NCI-H1105 treated with DMSO at 0.1 percent for 48 hours (cell line): ENCODE data around the gene KCNQ4.
A peak's percentile ranks its signal among the peaks of the same experiment; 100 is the strongest.

Experiments used
- DNase-seq: peaks from one replicate; lab custom pipeline; 2025; lab: John Stamatoyannopoulos, UW

Gene KCNQ4

DNA sequence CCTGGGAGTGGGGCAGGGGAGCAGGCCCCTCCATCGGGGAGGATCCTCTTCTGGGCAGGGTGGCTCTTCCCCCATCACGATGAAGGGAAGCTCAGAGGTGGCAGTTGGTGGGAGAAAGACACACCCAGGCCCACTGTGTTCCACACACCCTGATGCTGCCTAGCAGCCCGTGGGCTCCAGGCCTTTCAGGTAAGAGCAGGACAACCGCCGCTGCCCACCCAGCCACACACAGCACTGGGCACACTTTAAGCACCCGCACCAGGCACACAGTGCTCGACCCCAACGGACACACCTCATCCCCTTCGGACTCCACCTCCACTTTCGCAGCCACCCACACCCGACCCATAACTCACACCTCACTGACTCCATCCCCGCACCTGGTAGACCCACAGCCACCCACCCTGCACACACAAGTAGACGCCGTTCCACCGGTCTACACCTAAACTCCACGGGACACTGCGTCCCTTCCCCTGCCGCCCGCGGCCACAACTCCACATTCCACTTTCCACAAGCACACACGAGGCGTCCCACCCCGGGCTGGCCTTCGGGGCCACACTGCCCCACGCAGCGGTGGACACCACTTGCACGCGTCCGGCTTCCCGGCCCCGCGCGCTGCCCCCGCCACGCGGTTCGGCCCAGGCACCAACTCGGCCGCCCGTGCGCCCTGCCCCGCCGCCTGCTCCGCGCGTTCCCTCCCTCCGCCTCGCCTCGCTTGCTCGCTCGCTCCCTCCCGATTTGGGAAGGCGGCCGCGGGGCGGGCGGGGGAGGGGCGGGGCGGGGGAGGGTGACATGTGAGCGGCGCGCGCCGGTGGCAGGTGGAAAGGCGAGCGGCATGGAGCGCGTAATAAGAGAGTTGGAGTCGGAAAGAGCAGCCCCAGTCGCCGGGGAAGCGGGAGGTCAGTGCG lies at the start of gene KCNQ4:
TSS of gene KCNQ4 (plus strand) at position 787 of the 905 bp plus-strand sequence. CDS start 307 bp downstream, outside the sequence.
- peak; percentile 22 for DNase-seq

DNA sequence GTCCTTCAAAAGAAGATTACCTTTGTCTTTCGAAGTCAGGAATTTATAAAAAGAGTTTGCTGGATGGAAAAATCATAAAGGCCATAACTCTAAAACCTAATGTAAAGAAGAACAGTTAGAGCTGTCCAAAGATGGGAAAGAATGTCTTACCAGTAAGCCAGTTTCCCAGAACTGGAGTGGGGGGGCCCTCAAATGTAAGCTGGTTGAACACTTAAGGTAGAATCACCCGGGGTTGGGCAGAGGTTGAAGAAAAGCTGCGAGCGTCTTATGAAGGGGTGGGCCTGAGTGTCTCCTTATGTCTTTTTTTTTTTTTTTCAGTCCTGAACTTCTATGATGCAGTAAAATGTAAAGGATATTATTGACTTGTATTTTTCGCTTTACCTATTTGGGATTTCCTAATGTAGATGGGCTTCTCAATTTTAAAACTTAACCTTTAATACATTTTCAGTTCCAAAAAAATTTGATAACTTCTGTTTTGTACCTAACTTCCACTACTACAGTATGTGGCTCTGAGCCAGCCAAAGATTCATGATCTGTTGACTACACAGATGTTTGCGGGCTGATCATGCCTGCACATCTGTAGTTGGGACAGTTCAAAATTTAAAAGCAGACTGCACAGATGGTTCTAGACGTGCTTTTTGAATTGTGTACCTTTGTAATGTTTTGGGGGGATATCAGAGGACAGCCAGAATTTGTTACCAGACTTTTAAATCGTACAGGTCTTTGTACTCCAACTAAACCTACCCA lies 48.5 kb upstream of the KCNQ4 start:
- DNase-seq, result no peak

DNA sequence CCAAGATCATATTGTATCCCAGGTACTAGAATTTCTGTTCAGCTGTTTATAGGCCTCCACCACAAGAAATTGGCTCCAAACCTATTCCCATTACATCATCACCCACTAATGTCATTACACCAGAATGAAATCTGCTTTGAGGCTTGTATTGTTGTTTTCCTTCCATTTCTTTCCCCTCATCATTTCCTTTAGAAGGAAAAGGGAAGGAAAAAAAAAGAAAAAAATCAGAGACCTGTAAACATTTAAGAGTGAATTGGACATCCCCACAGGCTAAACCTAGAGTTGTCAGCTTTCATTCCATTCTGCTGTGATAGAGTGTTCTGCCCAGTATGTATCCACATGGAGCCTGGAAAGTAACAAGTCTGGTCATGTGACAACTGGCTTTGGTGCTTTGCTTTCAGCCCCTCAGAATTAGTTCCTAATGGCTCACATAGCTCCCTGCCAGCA lies 47.5 kb upstream of the KCNQ4 start:
- DNase-seq, result no peak

DNA sequence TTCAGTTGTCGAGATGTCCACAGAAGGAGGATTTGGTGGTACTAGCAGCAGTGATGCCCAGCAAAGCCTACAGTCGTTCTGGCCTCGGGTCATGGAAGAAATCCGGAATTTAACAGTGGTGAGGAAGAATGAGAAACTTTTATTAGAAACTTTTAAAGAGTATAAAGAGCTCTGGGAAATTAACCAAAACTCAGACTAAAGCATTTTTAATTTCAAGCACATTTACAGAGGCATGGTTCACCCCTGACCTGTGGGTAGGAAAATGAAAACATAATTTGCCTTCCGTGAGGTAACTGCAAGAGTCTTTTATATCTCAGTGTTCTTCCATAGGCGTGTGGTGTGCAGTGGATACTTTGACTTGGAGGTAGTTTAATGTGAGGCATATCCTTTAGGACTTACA lies 44.8 kb upstream of the KCNQ4 start:
- DNase-seq, result no peak

DNA sequence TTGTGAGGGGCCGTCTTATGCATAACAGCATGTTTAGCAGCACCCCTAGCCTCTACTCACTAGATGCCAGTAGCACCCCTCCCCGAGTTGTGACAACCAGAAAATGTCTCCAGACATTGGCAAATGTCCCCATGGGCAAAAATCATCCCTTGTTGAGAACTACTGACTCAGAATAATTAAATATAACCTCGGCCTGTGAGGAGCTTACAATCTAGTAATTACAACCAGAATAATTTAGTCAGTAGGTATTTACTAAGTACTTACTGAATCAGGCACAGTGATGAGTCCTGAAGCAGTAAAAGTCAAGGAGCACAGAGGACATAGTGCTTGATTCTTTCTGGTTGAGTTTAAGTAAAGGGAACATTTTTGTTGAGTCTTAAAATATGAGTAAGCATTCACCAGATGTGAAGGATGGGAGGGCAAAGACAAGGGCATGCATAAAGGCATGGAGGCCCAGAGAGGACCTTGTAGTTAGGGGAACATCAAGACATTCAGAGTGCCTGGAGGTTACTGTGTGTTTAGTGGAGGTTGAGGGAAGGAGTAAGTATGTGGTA lies 44.1 kb upstream of the KCNQ4 start:
- DNase-seq, result no peak

DNA sequence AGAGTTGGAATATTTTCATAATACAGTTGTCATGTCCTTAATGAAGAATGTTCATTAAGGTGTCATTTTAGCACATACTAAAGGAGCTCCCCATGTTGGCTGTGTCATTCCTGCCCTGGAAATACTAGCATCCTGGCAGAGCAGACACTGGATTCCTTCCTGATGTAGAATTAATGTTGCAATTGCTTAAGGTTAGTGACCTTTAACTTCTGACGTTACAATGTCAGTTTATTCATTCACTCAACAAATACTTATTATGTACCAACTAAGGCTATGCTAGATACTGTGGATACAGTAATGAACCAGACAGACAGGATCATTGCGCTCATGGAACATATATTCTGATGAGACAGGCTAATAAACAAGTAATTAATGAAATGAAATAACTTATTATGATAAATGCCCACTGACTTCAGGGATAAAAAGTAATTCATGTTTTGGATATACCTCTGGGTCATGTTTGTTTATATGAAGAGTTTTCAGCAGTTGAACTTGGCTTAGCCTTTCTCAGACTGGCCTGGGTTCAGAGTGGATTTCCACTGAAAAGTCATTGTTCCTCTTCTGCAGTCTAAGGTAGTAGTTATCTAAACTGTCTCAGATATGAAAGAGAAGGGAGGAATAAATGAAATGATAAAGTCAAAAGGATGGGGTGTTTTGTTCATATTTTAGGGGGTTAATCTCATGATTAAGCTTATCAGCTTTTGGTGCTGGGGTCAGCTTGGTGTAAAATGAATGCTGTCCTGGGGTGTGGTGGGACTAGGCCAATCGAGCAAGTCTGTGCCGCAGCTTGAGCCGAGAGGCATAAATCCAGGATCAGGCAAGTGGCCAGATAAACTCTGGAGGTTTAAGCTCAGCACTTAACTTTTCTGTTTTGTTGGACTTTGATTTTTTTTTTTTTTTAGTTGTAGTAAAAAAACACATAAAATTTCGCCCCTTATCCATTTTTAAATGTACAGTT lies 43.3 kb upstream of the KCNQ4 start:
- DNase-seq, result no peak

DNA sequence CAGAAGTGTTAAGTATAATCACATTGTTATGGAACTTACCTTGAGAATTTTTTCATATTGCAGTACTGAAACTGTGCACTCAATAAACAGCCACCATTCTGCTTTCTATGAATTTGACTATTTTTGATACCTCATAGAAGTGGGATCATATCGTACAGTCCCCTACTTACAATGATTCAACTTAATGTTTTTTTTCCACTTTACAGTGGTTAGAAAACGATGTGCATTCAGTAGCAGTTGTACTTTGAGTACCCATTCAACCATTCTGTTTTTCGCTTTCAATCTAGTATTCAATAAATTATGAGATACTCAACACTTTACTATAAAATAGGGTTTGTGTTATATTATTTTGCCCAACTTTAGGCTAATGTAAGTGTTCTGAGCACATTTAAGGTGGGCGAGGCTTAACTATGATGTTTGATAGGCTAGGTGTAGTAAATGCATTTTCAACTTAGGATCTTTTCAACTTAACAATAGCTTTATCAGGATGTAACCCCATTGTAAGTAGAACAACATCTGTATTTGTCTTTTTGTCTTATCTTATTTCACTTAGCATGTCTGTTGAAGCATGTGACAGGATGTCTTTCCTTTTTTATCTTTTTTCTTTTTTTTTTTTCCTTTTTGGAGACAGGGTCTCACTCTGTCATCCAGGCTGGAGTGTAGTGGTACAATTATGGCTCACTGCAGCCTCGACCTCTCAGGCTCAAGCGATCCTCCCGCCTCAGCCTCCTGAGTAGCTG lies 42.4 kb upstream of the KCNQ4 start:
- no peak for DNase-seq

DNA sequence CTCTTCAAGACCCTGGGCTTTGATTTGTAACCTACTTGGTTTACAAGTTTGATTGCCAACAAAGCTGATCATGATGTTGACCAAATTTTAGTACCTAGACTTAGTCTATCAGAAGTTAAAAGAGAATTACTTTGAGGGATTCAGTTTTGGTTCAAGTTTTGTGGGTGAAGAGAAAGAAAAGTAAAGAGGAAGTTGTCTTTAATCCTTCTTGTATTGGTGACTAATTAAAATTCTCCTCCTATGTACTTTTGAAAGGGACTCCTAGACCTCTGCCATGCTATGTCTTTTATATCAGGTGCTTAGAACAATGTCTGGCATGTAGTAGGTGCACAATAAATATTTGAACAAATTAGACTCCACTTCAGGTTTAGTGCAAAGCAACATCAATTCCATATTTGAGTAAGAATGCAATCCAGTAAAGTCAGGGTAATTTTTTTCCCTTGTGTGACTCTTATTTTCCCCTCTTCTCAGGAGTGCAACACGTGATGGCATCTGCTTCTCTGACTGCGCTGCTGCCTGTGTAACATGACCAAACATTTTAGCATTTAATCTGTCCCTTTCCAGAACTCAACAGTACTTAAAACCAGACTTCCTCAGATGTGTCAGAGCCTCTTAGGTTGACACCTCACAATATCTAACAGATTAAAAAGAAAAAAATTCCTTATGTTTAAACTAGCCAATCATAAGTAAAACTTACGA lies 41.1 kb upstream of the KCNQ4 start:
- DNase-seq, result no peak

DNA sequence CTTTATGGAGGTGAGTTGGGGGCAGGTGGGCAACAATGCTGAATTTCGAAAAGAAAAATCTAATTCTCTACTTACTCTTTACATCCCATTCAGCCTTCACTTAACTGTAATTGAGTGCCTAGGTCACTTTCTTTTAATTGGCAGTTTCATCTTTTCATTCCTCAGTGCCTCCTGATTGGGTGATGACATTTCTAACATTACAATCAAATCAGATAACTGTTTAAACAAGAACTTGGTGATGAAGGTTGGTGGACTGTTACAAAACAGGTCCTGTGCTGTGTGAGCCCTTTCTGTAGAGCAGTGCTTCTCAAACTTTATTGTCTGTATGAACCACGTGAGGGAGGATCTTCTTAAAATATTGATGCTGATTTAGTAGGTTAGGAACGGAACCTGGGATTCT lies 40.1 kb upstream of the KCNQ4 start:
- no peak for DNase-seq

DNA sequence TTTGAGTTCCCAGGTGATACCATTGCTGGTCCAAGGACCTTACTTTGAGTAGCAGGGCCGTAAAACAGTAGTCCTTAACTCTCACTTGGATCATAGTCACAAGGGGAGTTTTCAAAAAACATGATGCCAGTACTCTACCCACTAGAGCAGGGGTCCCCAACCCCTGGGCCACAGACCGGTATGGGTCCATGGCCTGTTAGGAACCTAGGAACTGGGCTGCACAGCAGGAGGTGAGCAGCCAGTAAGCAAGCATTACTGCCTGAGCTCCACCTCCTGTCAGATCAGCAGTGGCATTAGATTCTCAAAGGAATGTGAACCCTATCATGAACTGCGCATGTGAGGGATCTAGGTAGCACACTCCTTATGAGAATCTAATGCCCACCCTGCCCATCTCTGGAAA lies 39.7 kb upstream of the KCNQ4 start:
- no peak for DNase-seq

DNA sequence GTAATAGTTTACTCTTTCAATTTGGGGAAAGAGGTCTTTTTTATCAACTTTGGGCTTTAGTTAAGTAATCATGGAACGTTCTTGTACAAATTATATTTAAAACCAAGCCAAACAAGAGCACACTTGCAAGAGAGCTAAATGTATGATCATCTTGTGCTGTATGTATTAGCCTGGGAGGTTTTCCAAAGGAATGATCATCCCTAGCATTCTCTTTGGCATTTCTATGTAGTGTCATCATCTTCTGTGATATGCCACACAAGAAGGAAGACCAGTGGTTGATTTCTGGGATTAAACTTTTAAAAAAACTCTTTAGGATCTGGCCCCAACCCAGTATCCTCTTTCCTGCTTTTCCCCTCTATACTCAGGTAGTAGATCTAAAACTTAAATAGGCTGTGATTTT lies 38.4 kb upstream of the KCNQ4 start:
- DNase-seq, result no peak

DNA sequence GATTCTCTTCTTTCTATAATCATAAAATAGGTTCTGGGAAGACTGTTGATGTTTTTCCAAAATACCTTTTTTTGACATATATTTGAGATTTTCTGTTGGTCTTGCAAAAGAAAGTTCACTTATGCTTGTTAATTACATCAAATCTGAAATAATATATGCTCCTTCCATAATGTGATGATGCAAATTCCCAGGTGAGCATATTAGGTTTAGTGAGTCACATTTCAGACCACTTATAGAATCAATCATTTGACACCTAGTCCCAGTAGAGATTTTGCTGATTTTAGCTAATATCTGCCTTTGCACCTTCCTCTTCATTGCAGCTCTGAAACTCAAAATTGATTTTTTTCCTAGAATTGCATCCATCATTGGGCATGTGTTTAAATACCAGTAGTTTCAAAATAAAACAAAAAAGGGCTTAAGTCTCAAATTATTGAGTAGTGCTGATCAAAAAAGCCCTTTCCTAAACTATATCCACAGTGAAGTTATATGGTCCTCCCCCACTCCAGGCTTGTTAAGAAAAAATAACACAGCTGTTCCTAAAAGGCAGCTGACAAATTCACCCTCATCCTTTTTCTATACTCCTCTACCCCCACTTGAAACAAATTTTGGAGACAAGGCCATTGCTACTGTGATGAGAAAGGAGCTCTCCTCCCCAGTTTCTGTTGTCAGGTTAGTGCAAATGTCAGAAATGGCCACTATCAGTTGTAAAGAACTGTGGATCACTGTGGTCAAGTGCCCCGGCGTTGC lies 37.1 kb upstream of the KCNQ4 start:
- no peak for DNase-seq

DNA sequence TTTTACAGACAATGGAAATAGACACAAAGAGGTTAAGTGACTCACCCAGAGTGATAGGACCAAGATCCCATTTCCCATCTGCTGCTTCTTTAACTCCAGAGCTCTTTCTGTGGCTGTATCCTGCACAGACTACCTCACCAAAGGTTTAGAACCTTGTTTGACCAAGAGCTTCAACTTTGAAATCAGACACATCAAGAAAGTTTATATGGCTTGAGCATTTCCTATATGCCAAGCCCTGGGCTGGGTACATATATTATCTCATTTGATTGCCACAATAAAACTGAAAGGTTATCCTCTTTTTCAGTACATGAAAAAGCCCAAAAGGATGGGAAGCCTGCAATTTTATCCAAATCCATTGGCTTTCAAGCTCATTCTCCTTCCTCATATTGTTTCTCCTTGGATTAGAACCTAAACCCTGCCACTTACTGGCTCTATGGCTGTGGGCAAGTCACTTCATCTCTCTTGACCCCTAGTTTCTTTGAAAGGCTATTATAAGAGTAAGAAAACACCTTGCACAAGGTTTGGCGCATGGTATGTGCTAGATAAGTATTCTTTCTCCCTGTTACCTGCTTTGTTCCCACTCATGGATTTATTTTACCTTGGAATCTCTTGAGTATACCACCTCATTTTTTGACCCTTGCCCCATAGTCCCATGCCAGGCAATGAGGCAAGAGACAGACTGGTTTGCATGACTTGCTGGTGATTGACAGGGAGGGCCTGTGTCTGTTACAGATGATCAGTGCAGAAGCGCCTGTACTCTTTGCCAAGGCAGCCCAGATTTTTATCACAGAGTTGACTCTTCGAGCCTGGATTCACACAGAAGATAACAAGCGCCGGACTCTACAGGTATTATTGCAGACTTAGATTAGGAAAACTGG lies 34.5 kb upstream of the KCNQ4 start:
- no peak for DNase-seq

DNA sequence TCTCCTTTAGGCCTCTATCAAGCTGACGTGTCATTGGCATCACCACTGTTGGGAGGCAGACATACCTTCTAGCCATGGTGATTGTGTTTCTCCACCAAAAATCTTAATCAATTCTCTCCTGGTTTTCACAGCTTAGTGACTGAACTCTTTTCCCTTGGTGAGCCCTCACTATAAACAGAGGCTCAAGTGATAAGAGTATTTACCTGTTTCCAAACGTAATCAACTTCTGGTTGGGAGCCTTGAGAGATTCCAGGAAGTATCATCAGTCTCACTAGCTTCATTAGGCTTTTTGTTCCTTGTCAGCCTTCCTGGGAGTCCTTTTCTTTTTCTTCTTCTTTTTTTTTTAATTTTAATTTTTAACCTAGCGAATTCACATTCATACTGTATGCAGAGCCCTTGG lies 33.8 kb upstream of the KCNQ4 start:
- no peak for DNase-seq

DNA sequence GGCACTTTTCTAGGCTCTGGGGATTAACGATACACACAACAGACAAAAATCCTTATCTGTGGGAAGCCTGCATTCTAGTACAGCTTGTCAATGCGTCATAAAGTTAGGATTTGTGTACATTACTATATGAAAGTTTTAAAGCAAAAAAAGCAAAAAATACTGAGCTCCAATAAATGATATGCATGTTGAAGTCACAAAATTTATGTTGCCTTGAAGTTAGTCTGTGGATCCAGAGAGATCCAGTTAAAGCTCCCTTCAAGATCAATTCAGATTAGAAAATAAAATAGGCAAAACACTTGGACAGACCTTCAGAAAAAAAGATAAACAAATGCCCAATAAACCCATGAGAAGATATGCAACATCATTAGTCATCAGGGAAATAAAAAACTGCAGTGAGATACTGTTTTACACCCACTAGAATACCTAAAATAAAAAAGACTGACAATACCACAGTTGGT lies 33.1 kb upstream of the KCNQ4 start:
- no peak for DNase-seq

DNA sequence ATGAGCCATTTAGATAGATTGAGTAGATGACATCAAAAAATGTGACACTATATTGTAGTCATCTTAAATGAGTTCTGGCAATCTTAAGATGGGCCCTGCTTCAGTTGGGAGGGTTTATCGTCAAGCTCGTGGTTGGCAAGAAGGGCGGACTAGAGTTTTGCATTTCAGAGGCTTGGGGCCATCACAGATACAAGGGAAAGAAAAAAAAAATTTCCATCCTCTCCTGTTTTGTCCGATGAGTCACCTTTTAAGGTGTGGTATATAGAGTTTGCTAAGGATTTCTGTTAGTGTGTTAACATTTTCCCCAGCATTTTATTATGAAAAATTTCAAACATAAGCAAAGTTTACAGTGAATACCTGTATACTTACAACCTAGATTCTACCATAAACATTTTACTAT lies 31.8 kb upstream of the KCNQ4 start:
- no peak for DNase-seq

DNA sequence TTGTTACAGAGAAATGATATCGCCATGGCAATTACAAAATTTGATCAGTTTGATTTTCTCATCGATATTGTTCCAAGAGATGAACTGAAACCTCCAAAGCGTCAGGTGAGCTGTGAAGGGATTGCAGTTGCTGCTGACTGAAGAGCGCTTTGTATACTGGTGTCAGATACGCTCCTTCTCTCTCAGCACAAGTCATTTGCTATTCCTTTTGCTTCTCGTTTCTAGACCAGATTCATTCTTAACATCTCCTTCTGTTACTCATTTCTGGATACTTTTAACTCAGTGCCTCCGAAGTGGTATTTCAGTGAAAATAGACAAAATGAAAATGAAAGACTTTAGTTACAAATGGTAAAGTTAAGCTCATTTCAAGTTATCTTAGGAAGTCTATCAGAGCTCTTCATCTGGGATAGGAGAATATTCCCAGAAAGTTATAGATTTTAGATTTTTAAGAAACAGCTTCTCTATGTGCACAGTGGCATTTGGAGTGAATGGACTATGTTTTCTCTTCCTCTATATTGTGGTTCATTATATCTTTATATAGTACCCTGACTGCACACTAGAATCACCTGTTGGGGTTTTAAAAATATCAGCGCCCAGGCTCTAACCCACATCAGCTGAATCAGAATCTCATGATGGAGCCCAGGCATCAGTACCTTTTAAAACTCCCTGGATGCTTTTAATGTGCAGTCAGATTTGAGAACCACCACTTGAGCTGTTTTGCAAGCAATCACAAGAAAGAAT lies 30.3 kb upstream of the KCNQ4 start:
- DNase-seq, result no peak

DNA sequence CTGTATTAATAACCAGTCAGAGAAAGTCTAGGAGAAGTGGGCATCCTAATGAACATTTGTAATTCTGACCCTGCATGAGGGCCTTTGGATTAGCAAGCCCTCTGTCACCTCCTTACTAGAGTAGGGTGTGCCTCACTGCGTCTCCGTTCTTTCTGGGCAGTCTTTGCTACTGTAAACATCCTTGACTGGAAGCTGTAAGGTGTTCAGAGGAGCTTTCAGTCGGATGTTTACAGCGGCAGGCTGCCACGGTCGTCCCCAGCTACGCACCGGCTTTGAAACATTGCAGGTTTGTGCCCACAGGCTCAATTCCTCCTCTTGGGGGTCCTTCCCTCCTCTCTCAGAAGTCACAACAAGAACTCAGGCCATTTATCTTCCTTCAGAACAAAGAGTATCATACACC lies 29.4 kb upstream of the KCNQ4 start:
- DNase-seq, result no peak
